SK-N-SH treated with all-trans-retinoic acid at 6 μM for 48 hours (cell line): ENCODE data around the gene VTA1.
A peak's percentile ranks its signal among the peaks of the same experiment; 100 is the strongest.

Experiments used
- ATAC-seq: fragments of 200-7000 bp; cut with Tn5 transposase; 3 replicates; pipeline ENCODE4 v1.9.1; 2020; ENCODE audit warnings: mild to moderate bottlenecking, moderate library complexity
- ARNTL ChIP-seq: fragments of 450-650 bp; formaldehyde crosslinking; IDR thresholded peaks from 2 replicates; pipeline ENCODE4 v1.5.0; 2020; ENCODE audit warnings: low read depth, mild to moderate bottlenecking, moderate library complexity, borderline replicate concordance
- BACH2 ChIP-seq: fragments of 250-450 bp; sonication (Bioruptor Pico); IDR thresholded peaks from 2 replicates; pipeline ENCODE4 v1.9.0; 2021; ENCODE audit warnings: mild to moderate bottlenecking, borderline replicate concordance
- CSDC2 ChIP-seq: fragments of 250-450 bp; sonication (Bioruptor Pico); IDR thresholded peaks from 2 replicates; pipeline ENCODE4 v1.5.0; 2020; ENCODE audit warnings: mild to moderate bottlenecking, moderate library complexity
- ESRRG ChIP-seq: fragments of 250-450 bp; sonication (Bioruptor Pico); IDR thresholded peaks from 2 replicates; pipeline ENCODE4 v1.6.1; 2021; ENCODE audit warnings: mild to moderate bottlenecking
- GLIS3 ChIP-seq: fragments of 250-450 bp; sonication (Bioruptor Pico); IDR thresholded peaks from 2 replicates; pipeline ENCODE4 v1.5.0; 2020; ENCODE audit warnings: mild to moderate bottlenecking, moderate library complexity
- ISL1 ChIP-seq: fragments of 250-450 bp; sonication (Bioruptor Pico); IDR thresholded peaks from 2 replicates; pipeline ENCODE4 v2.1.2; 2022; ENCODE audit warnings: mild to moderate bottlenecking, moderate library complexity
- OSR1 ChIP-seq: fragments of 250-450 bp; sonication (Bioruptor Pico); IDR thresholded peaks from 2 replicates; pipeline ENCODE4 v1.8.0; 2022; ENCODE audit warnings: moderate library complexity, mild to moderate bottlenecking, inconsistent platforms
- PPARA ChIP-seq: fragments of 250-450 bp; sonication (Bioruptor Pico); IDR thresholded peaks from 2 replicates; pipeline ENCODE4 v1.5.0; 2020; ENCODE audit warnings: mild to moderate bottlenecking, borderline replicate concordance
- SNAI2 ChIP-seq: fragments of 250-450 bp; sonication (Bioruptor Pico); IDR thresholded peaks from 2 replicates; pipeline ENCODE4 v1.5.0; 2020; ENCODE audit warnings: mild to moderate bottlenecking, moderate library complexity
- TCF4 ChIP-seq: fragments of 250-450 bp; sonication (Bioruptor Pico); IDR thresholded peaks from 2 replicates; pipeline ENCODE4 v1.8.0; 2021; ENCODE audit warnings: mild to moderate bottlenecking, moderate library complexity, borderline replicate concordance
- TOX ChIP-seq: fragments of 250-450 bp; sonication (Bioruptor Pico); IDR thresholded peaks from 2 replicates; pipeline ENCODE4 v1.8.0; 2021; ENCODE audit warnings: mild to moderate bottlenecking, moderate library complexity, borderline replicate concordance
- ZC3H10 ChIP-seq: fragments of 250-450 bp; sonication (Bioruptor Pico); IDR thresholded peaks from 2 replicates; pipeline ENCODE4 v1.5.1; 2021; ENCODE audit warnings: mild to moderate bottlenecking, moderate library complexity
- ZFP3 ChIP-seq: fragments of 250-450 bp; sonication (Bioruptor Pico); IDR thresholded peaks from 2 replicates; pipeline ENCODE4 v1.5.0; 2020; ENCODE audit warnings: mild to moderate bottlenecking, moderate library complexity
- ZNF565 ChIP-seq: fragments of 450-650 bp; formaldehyde crosslinking; conservative IDR thresholded peaks from 2 replicates; pipeline ENCODE4 v1.5.0; 2020; ENCODE audit warnings: low read depth, mild to moderate bottlenecking, moderate library complexity
- ZNF70 ChIP-seq: fragments of 450-650 bp; formaldehyde crosslinking; IDR thresholded peaks from 2 replicates; pipeline ENCODE4 v1.5.0; 2020; ENCODE audit warnings: mild to moderate bottlenecking, moderate library complexity
- TF ChIP-seq, protein P1 (sequence below): fragments of 250-450 bp; sonication (Bioruptor Pico); IDR thresholded peaks from 2 replicates; pipeline ENCODE4 v1.5.1; 2021; ENCODE audit warnings: mild to moderate bottlenecking, moderate library complexity
- TF ChIP-seq, protein P2 (sequence below): fragments of 250-450 bp; sonication (Bioruptor Pico); IDR thresholded peaks from 2 replicates; pipeline ENCODE4 v1.5.1; 2020; ENCODE audit warnings: low read depth, mild to moderate bottlenecking, moderate library complexity
- TF ChIP-seq, protein P3 (sequence below): fragments of 250-450 bp; sonication (Bioruptor Pico); IDR thresholded peaks from 2 replicates; pipeline ENCODE4 v1.5.0; 2020; ENCODE audit warnings: mild to moderate bottlenecking, moderate library complexity
- TF ChIP-seq, protein P4 (sequence below): fragments of 250-450 bp; sonication (Bioruptor Pico); IDR thresholded peaks from 2 replicates; pipeline ENCODE4 v1.8.0; 2020; ENCODE audit warnings: mild to moderate bottlenecking, moderate library complexity, borderline replicate concordance

The VTA1 gene

DNA sequence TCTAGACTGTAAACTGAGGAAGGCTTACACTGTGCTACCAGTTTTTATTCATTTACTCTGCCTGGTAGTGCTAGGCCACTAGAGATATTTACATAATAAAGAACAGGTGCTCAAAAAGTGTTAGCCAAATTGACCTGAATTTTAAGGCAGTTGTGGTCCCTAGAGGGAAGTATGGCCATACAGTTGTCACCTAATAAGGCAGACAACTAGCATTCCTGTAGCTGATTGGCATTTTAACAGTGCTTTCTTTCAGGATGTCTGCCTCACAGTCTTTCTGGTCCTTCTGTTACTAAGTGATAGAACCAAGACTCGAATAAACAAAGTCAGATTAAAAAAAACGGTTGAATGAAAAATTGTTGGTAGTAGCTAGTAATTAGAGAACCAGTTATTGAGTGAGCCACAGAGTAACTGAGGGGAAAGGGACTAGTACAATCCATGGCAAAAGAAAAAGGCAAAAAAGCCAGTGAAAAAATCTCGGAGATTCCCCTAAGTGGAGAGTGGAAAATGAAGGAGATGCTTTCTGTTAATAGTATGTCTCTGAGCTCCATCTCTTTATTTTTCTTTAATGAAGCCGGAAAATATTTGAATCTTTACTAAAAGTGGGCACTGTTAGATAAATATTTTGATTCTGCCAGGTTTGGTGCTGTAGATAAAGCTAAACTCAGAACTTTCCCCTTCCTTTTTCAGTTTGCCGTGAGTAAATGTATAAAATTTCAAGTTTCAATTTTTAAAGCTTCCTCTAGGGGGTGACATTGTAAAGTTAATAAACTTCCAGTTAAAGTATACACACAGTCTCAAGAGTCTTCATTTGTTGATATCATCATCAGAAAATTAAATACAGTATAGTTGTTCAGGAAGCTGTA, 9.1 kb downstream of the VTA1 start:
- peak; percentile 83 for ATAC-seq
- TF ChIP-seq ESRRG (CRISPR knock-in tag) (no peak), CSDC2 (CRISPR knock-in tag) (no peak), ZFP3 (CRISPR knock-in tag) (no peak), ZNF565 (CRISPR knock-in tag) (no peak), SNAI2 (CRISPR knock-in tag) (no peak)
- TF ChIP-seq, protein P1, sequence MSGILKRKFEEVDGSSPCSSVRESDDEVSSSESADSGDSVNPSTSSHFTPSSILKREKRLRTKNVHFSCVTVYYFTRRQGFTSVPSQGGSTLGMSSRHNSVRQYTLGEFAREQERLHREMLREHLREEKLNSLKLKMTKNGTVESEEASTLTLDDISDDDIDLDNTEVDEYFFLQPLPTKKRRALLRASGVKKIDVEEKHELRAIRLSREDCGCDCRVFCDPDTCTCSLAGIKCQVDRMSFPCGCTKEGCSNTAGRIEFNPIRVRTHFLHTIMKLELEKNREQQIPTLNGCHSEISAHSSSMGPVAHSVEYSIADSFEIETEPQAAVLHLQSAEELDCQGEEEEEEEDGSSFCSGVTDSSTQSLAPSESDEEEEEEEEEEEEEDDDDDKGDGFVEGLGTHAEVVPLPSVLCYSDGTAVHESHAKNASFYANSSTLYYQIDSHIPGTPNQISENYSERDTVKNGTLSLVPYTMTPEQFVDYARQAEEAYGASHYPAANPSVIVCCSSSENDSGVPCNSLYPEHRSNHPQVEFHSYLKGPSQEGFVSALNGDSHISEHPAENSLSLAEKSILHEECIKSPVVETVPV = no peak
- TF ChIP-seq, protein P2, sequence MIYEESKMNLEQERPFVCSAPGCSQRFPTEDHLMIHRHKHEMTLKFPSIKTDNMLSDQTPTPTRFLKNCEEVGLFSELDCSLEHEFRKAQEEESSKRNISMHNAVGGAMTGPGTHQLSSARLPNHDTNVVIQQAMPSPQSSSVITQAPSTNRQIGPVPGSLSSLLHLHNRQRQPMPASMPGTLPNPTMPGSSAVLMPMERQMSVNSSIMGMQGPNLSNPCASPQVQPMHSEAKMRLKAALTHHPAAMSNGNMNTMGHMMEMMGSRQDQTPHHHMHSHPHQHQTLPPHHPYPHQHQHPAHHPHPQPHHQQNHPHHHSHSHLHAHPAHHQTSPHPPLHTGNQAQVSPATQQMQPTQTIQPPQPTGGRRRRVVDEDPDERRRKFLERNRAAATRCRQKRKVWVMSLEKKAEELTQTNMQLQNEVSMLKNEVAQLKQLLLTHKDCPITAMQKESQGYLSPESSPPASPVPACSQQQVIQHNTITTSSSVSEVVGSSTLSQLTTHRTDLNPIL = no peak
- TF ChIP-seq, protein P3, sequence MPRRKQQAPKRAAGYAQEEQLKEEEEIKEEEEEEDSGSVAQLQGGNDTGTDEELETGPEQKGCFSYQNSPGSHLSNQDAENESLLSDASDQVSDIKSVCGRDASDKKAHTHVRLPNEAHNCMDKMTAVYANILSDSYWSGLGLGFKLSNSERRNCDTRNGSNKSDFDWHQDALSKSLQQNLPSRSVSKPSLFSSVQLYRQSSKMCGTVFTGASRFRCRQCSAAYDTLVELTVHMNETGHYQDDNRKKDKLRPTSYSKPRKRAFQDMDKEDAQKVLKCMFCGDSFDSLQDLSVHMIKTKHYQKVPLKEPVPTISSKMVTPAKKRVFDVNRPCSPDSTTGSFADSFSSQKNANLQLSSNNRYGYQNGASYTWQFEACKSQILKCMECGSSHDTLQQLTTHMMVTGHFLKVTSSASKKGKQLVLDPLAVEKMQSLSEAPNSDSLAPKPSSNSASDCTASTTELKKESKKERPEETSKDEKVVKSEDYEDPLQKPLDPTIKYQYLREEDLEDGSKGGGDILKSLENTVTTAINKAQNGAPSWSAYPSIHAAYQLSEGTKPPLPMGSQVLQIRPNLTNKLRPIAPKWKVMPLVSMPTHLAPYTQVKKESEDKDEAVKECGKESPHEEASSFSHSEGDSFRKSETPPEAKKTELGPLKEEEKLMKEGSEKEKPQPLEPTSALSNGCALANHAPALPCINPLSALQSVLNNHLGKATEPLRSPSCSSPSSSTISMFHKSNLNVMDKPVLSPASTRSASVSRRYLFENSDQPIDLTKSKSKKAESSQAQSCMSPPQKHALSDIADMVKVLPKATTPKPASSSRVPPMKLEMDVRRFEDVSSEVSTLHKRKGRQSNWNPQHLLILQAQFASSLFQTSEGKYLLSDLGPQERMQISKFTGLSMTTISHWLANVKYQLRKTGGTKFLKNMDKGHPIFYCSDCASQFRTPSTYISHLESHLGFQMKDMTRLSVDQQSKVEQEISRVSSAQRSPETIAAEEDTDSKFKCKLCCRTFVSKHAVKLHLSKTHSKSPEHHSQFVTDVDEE (CRISPR knock-in tag) = no peak

DNA sequence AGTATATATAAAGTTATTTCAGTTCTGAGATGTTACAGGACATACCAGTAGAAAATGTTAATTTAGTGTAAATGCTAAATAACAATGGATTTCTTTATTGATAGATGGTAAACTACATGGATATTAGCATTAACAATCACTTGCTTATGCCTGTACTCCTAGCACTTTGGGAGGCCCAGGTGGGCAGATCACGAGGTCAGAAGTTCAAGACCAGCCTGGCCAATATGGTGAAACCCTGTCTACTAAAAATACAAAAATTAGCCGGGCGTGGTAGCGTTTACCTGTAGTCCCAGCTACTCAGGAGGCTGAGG, 9.7 kb downstream of the VTA1 start:
- ATAC-seq = peak; percentile 19; the same call in 2 of the 3 replicates

DNA sequence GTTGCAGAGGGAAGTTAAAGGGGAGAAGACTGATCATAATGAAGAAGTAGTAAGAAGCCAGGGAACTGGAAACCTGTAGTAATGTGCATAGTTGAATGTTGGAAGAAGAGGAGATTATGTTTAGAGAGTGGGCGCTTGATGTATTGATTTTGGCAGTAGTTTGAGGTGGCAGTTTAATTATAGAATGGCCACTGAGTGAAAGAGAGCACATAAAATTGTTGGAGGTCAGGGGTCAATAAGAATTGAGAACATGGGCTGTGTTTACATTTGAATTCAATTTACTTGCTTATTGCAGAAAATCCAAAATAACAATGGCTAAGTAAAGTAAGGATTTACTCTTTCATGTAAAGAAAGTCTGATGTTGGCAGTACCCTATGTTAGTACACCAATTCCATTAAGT, 15.7 kb downstream of the VTA1 start:
- no peak for ATAC-seq
- TF ChIP-seq TOX (CRISPR knock-in tag) (no peak), ZNF565 (CRISPR knock-in tag) (no peak), GLIS3 (CRISPR knock-in tag) (no peak), ARNTL (no peak), ISL1 (CRISPR knock-in tag) (no peak), OSR1 (CRISPR knock-in tag) (no peak), ZFP3 (CRISPR knock-in tag) (no peak), TCF4 (no peak), BACH2 (CRISPR knock-in tag) (no peak), ZNF70 (no peak), PPARA (no peak)
- TF ChIP-seq, protein P4, sequence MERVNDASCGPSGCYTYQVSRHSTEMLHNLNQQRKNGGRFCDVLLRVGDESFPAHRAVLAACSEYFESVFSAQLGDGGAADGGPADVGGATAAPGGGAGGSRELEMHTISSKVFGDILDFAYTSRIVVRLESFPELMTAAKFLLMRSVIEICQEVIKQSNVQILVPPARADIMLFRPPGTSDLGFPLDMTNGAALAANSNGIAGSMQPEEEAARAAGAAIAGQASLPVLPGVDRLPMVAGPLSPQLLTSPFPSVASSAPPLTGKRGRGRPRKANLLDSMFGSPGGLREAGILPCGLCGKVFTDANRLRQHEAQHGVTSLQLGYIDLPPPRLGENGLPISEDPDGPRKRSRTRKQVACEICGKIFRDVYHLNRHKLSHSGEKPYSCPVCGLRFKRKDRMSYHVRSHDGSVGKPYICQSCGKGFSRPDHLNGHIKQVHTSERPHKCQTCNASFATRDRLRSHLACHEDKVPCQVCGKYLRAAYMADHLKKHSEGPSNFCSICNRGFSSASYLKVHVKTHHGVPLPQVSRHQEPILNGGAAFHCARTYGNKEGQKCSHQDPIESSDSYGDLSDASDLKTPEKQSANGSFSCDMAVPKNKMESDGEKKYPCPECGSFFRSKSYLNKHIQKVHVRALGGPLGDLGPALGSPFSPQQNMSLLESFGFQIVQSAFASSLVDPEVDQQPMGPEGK = no peak
- TF ChIP-seq, protein P3 (CRISPR knock-in tag) = no peak

DNA sequence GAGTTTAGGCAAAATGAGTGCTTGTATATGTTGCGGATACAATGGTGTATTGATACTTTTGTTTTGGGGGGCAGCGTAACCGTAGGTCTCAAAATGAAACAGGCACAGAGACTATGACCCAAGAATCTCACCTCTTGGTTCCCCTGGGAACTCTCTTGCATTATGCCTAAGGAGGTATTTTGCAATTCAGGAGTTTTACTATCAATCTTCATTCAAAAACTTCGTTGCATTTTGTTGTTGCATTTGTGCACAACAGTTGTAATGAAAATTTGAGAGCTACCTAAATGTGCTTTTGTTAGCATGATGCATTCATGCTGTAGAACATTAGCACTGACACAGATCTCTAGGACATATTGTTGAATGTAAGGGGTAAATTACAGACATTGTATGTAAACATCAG, 18.2 kb downstream of the VTA1 start:
- ATAC-seq = no peak
- TF ChIP-seq ARNTL (no peak), ZFP3 (CRISPR knock-in tag) (no peak), ZC3H10 (CRISPR knock-in tag) (no peak), TCF4 (no peak), OSR1 (CRISPR knock-in tag) (no peak), PPARA (no peak)
- TF ChIP-seq, protein P3 (CRISPR knock-in tag) = no peak
- TF ChIP-seq, protein P4 = no peak
